SHP77 treated with DMSO at 0.1 percent for 48 hours (cell line): ENCODE results near the gene ARRB2.

Experiments
- DNase-seq: peaks from one replicate; lab custom pipeline; 2025; lab: John Stamatoyannopoulos, UW

ARRB2 gene

DNA sequence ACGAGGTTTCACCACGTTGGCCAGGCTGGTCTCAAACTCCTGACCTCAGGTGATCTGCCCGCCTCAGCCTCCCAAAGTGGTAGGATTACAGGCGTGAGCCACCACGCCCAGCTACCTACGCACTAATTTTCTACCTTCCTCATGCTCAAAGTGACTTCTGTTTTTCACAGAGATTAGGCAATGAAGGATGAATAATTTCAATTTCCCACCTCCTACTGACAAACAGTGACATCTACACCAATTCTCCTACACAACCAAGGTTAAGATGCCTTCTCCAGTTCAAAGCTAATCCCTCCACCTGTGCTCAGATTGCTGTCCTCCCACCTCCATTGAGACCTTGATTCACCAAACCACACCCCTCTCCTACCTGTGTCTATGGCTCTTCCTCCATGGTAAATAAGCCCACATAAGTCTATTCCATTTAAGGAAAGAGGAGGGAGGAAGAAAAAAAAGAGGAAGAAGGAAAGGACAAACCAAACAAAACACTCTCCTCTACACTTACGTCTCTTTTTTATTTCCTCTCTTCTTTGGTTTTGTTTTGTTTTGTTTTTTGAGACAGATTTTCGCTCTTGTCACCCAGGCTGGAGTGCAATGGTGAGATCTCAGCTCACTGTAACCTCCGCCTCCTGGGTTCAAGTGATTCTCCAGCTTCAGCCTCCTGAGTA lies 15.3 kb downstream of the ARRB2 start:
- DNase-seq, result no peak

DNA sequence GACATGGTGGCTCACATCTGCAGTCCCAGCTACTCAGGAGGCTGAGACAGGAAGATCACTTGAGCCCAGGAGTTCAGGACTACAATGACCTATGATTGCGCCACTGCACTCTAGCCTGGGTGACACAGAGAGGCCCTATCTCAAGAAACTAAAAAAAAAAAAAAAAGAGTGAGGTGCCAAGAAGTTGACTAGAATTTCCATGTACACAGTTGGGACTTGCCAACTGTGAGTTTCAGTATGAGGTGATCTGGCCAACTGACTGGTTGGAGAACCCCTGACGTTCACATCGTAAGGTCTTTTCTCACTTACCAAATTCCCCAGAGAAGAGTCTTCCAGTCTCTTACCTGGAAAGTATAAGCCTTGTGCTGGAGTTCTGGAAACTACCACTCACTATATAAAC lies 17.7 kb downstream of the ARRB2 start:
- DNase-seq, result no peak

DNA sequence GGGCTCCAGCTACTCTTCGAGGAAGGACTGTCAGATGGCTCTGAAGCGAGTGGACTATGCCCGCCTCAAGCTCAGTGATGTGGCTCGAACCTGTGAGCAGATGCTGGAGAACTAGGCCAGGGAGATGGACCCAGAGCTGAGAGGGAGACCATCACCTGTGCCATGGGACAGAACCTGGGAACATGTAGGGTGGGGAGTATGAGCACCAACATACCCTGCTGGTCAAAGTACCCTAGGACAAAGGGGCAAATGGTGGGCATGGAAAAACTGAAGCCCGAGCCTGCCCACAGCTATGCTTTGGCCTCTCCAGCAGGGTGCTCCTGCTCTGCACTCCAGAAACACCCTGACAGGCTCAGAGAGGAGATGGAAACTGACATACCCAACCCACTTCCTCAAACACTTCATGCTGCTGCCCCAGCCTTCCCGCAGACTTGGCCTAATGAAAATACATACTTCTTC lies 22.7 kb downstream of the ARRB2 start:
- no peak for DNase-seq

GRCh38 chr17:4734857-4735475 lies 24.5 kb downstream of the ARRB2 start:
- no peak for DNase-seq

DNA sequence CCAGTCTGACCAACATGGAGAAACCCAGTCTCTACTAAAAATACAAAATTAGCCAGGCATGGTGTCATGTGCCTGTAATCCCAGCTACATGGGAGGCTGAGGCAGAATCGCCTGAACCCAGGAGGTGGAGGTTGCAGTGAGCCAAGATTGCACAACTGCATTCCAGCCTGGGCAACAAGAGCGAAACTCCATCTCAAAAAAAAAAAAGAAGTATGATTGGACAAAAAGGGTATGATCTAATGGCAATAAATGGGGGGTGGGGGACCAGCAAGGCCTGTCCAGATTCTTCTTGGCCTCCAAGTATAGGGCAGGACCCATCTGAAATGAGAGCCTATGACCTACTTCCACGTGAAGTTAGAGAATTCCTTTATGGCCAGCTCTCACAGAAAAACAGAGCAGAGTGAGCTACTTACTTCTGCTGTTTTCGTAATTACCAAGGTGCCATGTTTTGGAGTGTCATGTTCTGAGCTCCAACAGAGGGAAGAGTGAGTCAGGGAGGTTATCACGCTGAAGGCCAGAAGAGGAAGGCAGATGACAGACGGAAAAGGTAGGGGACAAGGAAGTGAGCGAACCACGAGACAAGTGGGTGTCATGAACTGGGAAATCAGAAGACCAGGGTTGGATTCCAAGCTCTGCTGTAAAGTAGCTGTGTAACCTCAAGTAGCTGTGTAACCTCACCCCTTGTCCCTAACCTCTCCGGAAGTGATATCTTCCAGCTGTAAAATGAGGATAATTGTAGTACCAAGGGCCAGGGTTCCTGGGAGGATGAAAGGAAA lies 25.6 kb downstream of the ARRB2 start:
- DNase-seq, result no peak

DNA sequence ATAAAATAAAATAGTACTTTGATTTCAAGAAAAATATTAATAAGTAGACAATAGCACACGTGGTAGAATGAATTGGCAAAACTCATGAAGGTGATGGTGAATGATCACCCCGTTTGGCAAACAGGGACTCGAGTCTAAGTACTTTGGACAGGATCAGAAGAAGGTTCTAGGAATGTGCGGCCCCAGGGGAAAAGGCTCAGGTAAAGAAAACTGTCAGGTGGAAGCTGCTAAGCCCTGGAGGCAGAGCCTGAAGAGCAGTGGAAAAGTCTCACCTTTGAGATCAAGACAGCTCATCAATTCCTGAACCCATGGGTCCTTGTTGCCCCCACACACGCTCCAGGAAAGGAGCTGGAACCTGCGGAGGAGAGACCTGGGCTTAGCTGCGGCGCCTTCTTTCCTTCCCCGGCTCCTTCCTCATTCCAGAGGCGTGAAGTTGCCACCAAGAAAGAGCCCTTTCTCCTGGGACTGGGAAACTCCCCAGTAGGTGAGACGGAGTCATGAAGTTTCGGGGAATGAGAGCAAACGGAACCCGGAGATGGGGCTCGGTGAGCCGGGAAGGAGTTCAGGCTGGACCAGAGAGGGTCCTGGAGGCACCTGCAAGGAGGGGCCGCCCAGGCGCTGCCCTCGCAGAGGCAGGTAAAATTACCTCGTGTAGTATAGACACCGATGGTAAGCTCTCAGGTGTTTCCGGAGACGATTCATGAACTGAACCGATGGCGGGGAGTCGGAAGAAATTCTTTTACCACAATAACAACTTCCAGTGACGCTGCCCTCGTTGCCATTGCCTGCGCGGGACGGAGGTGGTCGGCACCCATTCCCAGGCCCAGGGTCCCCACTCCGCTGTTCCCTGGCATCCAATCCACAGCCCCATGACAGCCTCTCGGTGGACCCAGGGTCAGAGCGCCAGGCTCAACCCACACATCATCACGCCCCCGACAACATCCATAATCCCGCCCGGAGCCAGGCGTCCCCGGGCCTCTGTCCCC lies 28.0 kb downstream of the ARRB2 start:
- no peak for DNase-seq

DNA sequence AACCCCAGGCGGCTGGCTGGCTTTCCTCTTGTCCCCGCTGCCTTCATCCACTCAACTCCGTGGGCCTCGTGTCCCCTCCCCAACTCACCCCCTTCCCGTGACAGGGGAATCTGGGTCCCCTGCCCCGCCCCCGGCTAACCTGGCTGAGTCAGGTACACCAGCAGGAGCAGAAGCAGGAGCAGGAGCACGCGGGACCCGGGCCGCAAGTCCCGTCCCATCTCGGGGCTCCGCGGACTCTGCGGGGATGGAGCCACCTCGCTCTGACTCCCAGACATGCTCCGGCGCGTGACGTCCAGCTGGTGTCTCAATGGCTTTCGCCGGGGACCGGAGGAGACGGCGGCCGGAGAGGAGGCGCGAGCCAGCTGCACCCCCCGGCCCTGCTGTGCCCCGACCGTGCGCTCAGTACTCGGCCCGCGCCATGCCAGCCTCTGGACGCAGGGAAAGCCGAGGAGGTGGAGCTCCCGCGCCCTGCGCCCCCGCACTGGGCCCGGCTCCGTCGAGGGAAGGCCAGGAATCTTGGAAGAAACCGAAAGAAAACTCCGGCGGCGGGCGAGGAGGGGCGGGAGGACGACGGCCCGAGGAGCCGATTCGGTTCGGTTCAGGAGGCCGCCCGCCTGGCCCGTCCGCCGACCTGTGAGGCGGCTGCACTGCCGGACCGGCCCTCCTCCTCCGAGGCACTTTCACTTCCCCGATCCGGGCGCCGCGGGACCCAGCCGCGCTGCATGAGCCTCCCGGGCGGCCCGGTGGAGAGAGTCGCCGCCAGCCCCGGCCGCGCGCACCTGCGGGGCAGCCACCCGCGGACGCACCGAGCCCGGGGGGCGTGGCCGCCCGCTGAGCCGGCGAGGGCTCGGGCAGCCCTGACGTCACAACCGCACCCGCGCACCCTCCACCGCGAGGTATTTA lies 28.9 kb downstream of the ARRB2 start, which contains the start of the genes CXCL16 and ZMYND15:
TSS of gene CXCL16 (minus strand) at position 807 of the 903 bp plus-strand sequence. CDS start at position 218, 589 bp downstream.
TSS of gene ZMYND15 (plus strand) at position 712 of the 903 bp plus-strand sequence. CDS start 716 bp downstream, outside the sequence.
- no peak for DNase-seq

DNA sequence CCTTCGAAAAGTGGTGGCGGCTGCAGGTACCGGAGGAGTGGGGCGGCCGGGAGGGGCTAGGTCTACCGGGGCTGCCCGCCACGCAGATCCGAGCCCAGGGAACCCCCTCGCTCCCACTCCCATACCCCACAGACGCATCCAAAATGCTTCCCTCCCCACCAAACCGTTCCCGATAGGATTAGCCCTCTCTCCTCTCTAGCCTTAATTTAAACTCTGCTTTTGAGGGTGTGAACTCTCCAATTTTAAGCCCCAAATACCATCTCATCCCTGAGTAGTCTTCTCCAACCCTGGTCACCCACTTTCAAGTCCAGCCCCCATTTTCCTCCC lies 29.6 kb downstream of the ARRB2 start:
- no peak for DNase-seq

- DNase-seq, result no peak
Measured at GRCh38 chr17:4740584-4740983, 30.2 kb downstream of the ARRB2 start.

- DNase-seq, result no peak
Measured at GRCh38 chr17:4741544-4741943, 31.1 kb downstream of the ARRB2 start.

GRCh38 chr17:4742133-4742532 lies 31.7 kb downstream of the ARRB2 start:
- no peak for DNase-seq

- DNase-seq, result no peak
Measured at GRCh38 chr17:4742629-4743028, 32.2 kb downstream of the ARRB2 start.

GRCh38 chr17:4743216-4743615 lies 32.8 kb downstream of the ARRB2 start:
- DNase-seq, result no peak

DNA sequence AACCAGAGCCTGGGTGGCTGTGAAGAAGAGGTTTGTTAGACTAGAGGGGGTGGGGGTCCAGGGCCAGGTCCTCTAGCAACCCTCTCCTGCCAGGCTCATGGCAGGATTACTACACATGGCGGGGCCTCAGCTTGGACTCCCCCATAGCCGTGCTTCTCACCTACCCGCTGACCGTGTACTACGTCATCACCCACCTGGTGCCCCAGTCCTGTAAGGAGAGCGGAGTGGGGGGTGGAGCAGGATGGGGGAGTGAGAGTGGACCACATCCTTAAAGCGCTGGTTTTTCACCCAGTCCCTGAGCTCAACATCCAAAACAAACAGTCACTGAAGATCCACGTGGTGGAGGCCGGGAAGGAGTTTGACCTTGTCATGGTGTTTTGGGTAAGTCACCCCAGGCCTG lies 33.5 kb downstream of the ARRB2 start:
- no peak for DNase-seq

GRCh38 chr17:4744999-4745969 lies 34.9 kb downstream of the ARRB2 start:
- DNase-seq, result no peak

GRCh38 chr17:4747847-4748246 lies 37.4 kb downstream of the ARRB2 start:
- DNase-seq, result no peak

DNA sequence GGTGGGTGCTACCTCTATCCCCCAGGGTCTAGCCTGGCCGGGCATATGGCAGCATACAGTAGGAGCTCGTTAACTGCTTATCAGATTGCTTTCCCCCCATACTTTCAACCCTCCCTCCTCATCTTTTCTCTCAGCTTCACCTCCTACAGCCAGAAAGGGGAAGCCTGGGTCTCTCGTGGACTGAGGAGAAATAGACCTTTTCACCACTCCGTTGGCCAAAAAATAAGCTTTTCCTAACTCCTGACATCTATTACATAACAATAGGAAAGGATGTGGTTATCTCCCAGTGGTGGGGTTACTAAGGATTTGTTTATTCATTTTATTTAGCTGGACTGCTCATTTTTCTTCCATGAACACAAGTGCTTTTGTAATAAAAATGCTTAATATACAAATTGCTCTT lies 38.3 kb downstream of the ARRB2 start:
- no peak for DNase-seq

DNA sequence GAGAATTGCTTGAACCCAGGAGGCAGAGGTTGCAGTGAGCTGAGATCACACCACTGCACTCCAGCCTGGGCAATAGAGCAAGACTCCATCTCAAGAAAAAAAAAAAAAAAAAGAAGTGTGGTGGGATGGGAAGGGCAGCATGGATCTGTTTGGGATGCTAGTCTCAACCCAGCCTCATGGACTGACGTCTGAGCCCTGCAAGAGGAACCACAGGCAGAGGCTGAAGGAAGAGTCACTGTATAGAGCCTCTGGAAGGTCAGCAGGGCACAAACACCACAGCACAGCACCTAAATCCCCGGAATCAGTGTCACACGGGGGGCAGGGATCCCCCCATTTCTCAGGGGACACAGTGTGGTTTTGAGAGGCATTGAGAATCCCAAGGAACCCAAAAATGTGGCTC lies 40.2 kb downstream of the ARRB2 start:
- DNase-seq, result no peak

GRCh38 chr17:4751932-4752331 lies 41.5 kb downstream of the ARRB2 start:
- no peak for DNase-seq

DNA sequence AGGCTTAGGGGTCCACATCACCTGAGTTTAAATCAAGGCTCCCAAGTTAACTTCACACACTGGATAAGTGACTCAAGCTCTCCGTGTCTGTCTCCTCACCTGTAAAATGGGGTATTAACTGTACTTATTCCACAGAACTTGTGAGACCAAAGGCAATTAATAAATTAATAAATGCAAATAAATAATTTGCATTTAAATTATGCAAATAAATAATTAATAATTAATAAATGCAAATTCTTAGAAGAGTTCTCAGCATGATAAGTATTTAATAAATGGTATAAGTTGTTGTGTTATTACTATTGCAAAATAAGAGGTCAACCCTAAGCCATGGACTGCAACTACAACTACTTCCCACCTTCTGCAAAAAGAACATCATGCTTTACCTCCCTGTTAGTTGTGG lies 43.0 kb downstream of the ARRB2 start:
- no peak for DNase-seq
